PC-3 (cell line): ENCODE results near the gene CA10. TPM values are rescaled to one million over a fixed set of nuclear protein-coding genes. Genes with fewer than 3 reads are reported as not detected.

Source experiments
- ATAC-seq: fragments of 200-7000 bp; cut with Tn5 transposase; 2 replicates; pipeline ENCODE4 v1.9.1; 2020; ENCODE audit warnings: mild to moderate bottlenecking, moderate library complexity
- BruUV-seq: library from RNA; stranded (reverse); fragments of 400-500 nt; replicated peaks from 2 replicates; lab custom pipeline; 2021; lab: Mats Ljungman, UMichigan
- CTCF ChIA-PET: fragments of 300-600 bp; sonication (Branson Sonifier 250); formaldehyde crosslinking; loops from one replicate; lab custom pipeline; 2022; ENCODE audit warnings: antibody characterized with exemption; lab: Charles Lee
- POLR2A ChIA-PET: fragments of 300-600 bp; sonication (Branson Sonifier 250); formaldehyde crosslinking; loops from one replicate; lab custom pipeline; 2022; ENCODE audit warnings: antibody characterized with exemption; ENCODE audit not compliant: unreplicated experiment; lab: Charles Lee
- DNase-seq: peaks from one replicate; pipeline ENCODE4 v3.0.0-alpha.2; 2015
- H2AFZ ChIP-seq: fragments of 300-600 bp; sonication (generic); 2 replicates; pipeline ENCODE4 v1.6.0; 2016; ENCODE audit warnings: antibody characterized with exemption, low read length
- H3F3A ChIP-seq: fragments of 300-600 bp; sonication (generic); one replicate; pipeline ENCODE4 v1.6.0; 2017; ENCODE audit warnings: antibody characterized with exemption, low read length, control low read depth, mild to moderate bottlenecking; ENCODE audit not compliant: unreplicated experiment
- H3K27ac ChIP-seq: fragments of 300-600 bp; sonication (generic); 2 replicates; pipeline ENCODE4 v1.5.1; 2016; ENCODE audit warnings: mild to moderate bottlenecking, low read length
- H3K27me3 ChIP-seq: fragments of 300-600 bp; sonication (generic); 2 replicates; pipeline ENCODE4 v1.6.1; 2016; ENCODE audit warnings: low read length, mixed read lengths
- H3K36me3 ChIP-seq: fragments of 300-600 bp; sonication (generic); 2 replicates; pipeline ENCODE4 v1.6.1; 2016; ENCODE audit warnings: low read depth, mixed run types, low read length, mixed read lengths
- H3K4me1 ChIP-seq: fragments of 300-600 bp; sonication (generic); 2 replicates; pipeline ENCODE4 v1.5.1; 2016; ENCODE audit warnings: low read length; ENCODE audit not compliant: insufficient read depth
- H3K4me2 ChIP-seq: fragments of 300-600 bp; sonication (generic); 2 replicates; pipeline ENCODE4 v1.6.0; 2016; ENCODE audit warnings: low read length
- H3K4me3 ChIP-seq: fragments of 300-600 bp; sonication (generic); 2 replicates; pipeline ENCODE4 v1.5.1; 2016; ENCODE audit warnings: mild to moderate bottlenecking, low read length, mixed read lengths
- H3K79me2 ChIP-seq: fragments of 300-600 bp; sonication (generic); 2 replicates; pipeline ENCODE4 v1.6.1; 2017; ENCODE audit warnings: low read length, mixed read lengths
- H3K9ac ChIP-seq: fragments of 300-600 bp; sonication (generic); 2 replicates; pipeline ENCODE4 v1.6.0; 2016; ENCODE audit warnings: mild to moderate bottlenecking, low read length
- H3K9me2 ChIP-seq: fragments of 300-600 bp; sonication (generic); replicated peaks from 2 replicates; pipeline ENCODE4 v1.6.1; 2016; ENCODE audit warnings: mixed run types, low read length, mixed read lengths
- H3K9me3 ChIP-seq: fragments of 300-600 bp; sonication (generic); 2 replicates; pipeline ENCODE4 v1.6.1; 2016; ENCODE audit warnings: low read length, mixed read lengths
- H4K20me1 ChIP-seq: fragments of 300-600 bp; sonication (generic); 2 replicates; pipeline ENCODE4 v1.6.1; 2016; ENCODE audit warnings: low read length, mixed read lengths
- EZH2 ChIP-seq: fragments of 300-600 bp; sonication (generic); IDR thresholded peaks from one replicate; pipeline ENCODE4 v1.6.1; 2017; ENCODE audit warnings: antibody characterized with exemption, mild to moderate bottlenecking, low read length; ENCODE audit not compliant: unreplicated experiment
- EZH2phosphoT487 ChIP-seq: fragments of 300-600 bp; sonication (generic); IDR thresholded peaks from 2 replicates; pipeline ENCODE4 v1.6.1; 2018; ENCODE audit warnings: mild to moderate bottlenecking, antibody characterized with exemption, low read length, borderline replicate concordance
- intact Hi-C: fragments of 100-400 bp; cut with micrococcal nuclease; formaldehyde crosslinking; loops from 2 replicates; pipeline ENCODE4 v1.9.0; 2023
- total RNA-seq: library from RNA; depleted of rRNA; stranded (reverse); fragments of >200 nt; gene quantifications from 2 replicates; pipeline ENCODE4 v1.2.3, GENCODE V29; 2014
- TF ChIP-seq, protein P1 (sequence below): fragments of 300-600 bp; sonication (generic); conservative IDR thresholded peaks from 2 replicates; pipeline ENCODE4 v1.5.1; 2017; ENCODE audit warnings: antibody characterized with exemption, low read depth, mild to moderate bottlenecking, low read length

Gene CA10
- total RNA-seq, 1 experiment from 2014 or later, result not detected

DNA sequence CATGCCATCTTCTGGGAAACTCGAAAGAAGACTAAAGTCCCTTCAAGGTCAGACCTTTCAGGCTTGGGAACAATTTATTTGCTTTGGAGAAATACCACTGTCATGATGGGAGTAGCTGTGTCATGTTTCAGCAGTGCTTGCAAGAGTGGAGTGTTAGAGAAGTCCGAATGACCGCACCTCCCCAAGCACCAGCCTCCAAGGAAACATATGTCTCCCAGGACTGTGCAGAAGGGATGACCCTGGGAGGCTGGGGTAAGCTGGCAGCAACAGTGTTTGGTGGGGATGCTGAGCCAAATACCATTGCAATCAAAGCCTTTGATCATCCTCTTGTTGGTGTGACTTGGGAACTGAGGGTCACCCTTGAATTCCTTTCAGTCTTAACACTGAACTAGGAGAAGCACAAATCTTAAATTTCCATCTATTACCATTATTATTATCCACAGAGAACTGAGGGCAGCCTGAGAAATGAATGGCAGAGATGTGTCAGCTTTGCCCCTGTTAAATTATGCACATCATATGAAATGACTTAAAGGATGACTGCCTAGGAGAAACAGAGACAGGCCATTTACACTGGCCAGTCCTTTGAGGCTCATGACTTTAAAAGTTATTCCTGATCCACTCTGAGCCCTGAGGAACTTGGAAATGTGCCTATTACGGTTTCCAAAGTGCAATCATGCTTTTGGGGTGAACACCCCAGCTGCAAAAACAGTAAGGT lies 244.9 kb downstream of the CA10 start:
- Histone ChIP-seq H3K9me2 (no peaks in the 10 kb centered on the region), H3K79me2 (no peaks in the 10 kb centered on the region), H4K20me1 (no peaks in the 10 kb centered on the region), H3K4me3 (no peak overlapping the region), H3K9me3 (no peaks in the 10 kb centered on the region), H3F3A (no peaks in the 10 kb centered on the region), H3K9ac (no peak overlapping the region), H2AFZ (no peak overlapping the region), H3K36me3 (no peaks in the 10 kb centered on the region), H3K27me3 (peaks cover 50% of the 10 kb centered on the region), H3K27ac (no peak overlapping the region), H3K4me1 (no peaks in the 10 kb centered on the region), H3K4me2 (no peak overlapping the region)
- TF ChIP-seq, protein P1, sequence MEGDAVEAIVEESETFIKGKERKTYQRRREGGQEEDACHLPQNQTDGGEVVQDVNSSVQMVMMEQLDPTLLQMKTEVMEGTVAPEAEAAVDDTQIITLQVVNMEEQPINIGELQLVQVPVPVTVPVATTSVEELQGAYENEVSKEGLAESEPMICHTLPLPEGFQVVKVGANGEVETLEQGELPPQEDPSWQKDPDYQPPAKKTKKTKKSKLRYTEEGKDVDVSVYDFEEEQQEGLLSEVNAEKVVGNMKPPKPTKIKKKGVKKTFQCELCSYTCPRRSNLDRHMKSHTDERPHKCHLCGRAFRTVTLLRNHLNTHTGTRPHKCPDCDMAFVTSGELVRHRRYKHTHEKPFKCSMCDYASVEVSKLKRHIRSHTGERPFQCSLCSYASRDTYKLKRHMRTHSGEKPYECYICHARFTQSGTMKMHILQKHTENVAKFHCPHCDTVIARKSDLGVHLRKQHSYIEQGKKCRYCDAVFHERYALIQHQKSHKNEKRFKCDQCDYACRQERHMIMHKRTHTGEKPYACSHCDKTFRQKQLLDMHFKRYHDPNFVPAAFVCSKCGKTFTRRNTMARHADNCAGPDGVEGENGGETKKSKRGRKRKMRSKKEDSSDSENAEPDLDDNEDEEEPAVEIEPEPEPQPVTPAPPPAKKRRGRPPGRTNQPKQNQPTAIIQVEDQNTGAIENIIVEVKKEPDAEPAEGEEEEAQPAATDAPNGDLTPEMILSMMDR, result no peak
- TF ChIP-seq EZH2phosphoT487 (no peak), EZH2 (no peak)
- intact Hi-C loops, result no loop called here
- BruUV-seq, result no TSS peak
- CTCF ChIA-PET, result no interaction called here
- POLR2A ChIA-PET, result no interaction called here
- no peak for DNase-seq
- ATAC-seq, result no peak

DNA sequence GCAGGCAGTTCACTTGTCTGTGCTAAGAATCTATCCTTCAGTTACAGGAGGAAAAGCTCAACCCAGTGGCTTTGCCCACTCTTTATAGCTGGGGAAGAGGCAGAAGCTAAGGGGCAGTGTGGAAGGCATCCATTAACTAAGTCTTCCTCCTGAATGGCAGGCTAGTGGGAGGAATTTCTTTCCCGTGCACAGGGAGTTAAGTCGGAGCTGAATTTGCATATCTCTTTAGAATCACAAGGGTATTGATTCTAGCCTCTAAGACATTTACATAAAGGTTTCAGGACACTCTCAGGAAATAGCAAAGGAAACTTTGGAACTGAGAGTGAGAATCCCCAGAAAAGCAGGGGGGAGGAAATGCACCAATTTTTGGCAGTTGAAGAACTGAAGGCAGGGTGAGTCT lies 245.6 kb downstream of the CA10 start:
- Histone ChIP-seq H3K27ac (no peak overlapping the region), H4K20me1 (no peaks in the 10 kb centered on the region), H3K4me1 (no peaks in the 10 kb centered on the region), H3K36me3 (no peaks in the 10 kb centered on the region), H3K9me2 (no peaks in the 10 kb centered on the region), H3K4me3 (no peak overlapping the region), H3K9me3 (no peaks in the 10 kb centered on the region), H3K27me3 (peaks cover 54% of the 10 kb centered on the region), H3F3A (no peaks in the 10 kb centered on the region), H3K9ac (no peak overlapping the region), H3K4me2 (no peak overlapping the region), H2AFZ (no peak overlapping the region), H3K79me2 (no peaks in the 10 kb centered on the region)
- DNase-seq (no peak), ATAC-seq (no peak)
- TF ChIP-seq EZH2phosphoT487, result no peak
- TF ChIP-seq, protein P1, result no peak
- TF ChIP-seq EZH2, result no peak
- CTCF ChIA-PET, result no interaction called here
- POLR2A ChIA-PET, result no interaction called here
- BruUV-seq, result no TSS peak
- intact Hi-C loops, result no loop called here

DNA sequence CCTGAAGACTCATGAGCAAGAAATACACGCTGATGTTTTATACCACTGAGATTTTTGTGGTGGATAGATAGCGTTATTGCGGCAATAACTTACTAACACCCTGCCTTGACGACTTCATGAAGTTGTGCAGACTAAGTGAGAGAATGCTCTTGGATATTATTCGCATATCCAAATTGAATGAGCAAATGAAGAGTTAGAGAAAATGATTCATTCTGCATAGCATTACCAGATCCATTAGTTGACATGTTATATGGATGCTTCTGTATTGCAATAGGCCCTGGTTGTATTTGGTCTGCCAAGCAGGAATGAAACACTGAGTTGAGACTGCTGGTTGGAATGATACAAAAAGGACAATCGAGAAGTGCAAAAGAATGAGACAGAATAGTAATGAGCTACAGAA lies 247.3 kb downstream of the CA10 start:
- DNase-seq, result no peak
- no peak overlapping the region for H3K27ac ChIP-seq
- H3K4me1 ChIP-seq, result no peaks in the 10 kb centered on the region
- ChIA-PET CTCF (no interaction called here), POLR2A (no interaction called here)
- H3K36me3 ChIP-seq, result no peaks in the 10 kb centered on the region
- no peaks in the 10 kb centered on the region for H4K20me1 ChIP-seq
- H3K9me3 ChIP-seq, result no peaks in the 10 kb centered on the region
- H3F3A ChIP-seq, result no peaks in the 10 kb centered on the region
- H3K27me3 ChIP-seq, result peaks cover 52% of the 10 kb centered on the region
- H3K79me2 ChIP-seq, result no peaks in the 10 kb centered on the region
- BruUV-seq, result no TSS peak
- H3K9me2 ChIP-seq, result no peaks in the 10 kb centered on the region
- no peak for ATAC-seq
- TF ChIP-seq EZH2phosphoT487 (no peak), EZH2 (no peak)
- TF ChIP-seq, protein P1, result no peak
- H3K9ac ChIP-seq, result no peak overlapping the region
- H3K4me3 ChIP-seq, result no peak overlapping the region
- intact Hi-C loops, result no loop called here
- no peak overlapping the region for H3K4me2 ChIP-seq
- H2AFZ ChIP-seq, result no peak overlapping the region
